ENCODE data around the gene CEACAM19.

CEACAM19 gene

DNA sequence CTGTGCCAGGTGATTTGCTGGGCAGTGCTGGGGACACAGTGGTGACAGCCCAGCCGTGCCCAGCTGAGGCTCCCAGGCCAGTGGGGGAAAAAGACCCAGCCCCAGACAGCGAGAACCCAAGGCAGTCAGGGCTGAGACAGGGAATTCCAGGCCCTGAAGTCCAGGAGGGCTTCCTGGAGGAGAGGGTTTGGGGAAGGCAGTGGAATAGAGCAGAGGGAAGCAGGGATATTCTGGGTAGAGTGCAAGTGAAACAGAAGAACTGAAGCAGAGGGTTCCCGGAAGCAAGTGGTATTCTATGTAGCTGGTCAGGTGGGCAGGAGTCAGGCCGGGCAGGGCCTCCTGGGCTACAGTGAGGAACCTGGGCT, 26.4 kb downstream of the CEACAM19 start:
- Histone ChIP-seq H2AFZ (ENCODE audit: low read depth, low read length, severe bottlenecking) (no peak overlapping the region), H3K4me2 (ENCODE audit: low read depth, low read length, poor library complexity, severe bottlenecking) (no peak overlapping the region), H3K4me3 (ENCODE audit: insufficient read depth, low read length, poor library complexity, severe bottlenecking) (no peak overlapping the region), H3K36me3 (ENCODE audit: low read length) (no peaks in the 10 kb centered on the region), H3F3A (ENCODE audit: insufficient read depth) (no peaks in the 10 kb centered on the region), H3K27ac (ENCODE audit: low read depth, low read length) (no peak overlapping the region), H3K9ac (ENCODE audit: low read length) (no peak overlapping the region), H3K79me2 (ENCODE audit: insufficient read depth, low read length) (no peaks in the 10 kb centered on the region), H4K20me1 (ENCODE audit: low read depth, low read length) (no peaks in the 10 kb centered on the region), H3K27me3 (ENCODE audit: low read length) (no peaks in the 10 kb centered on the region), H3K9me2 (replicated peaks; ENCODE audit: insufficient read depth, low read length) (no peaks in the 10 kb centered on the region), H3K9me3 (ENCODE audit: insufficient read depth, low read length) (no peaks in the 10 kb centered on the region)
- TF ChIP-seq, protein P1, sequence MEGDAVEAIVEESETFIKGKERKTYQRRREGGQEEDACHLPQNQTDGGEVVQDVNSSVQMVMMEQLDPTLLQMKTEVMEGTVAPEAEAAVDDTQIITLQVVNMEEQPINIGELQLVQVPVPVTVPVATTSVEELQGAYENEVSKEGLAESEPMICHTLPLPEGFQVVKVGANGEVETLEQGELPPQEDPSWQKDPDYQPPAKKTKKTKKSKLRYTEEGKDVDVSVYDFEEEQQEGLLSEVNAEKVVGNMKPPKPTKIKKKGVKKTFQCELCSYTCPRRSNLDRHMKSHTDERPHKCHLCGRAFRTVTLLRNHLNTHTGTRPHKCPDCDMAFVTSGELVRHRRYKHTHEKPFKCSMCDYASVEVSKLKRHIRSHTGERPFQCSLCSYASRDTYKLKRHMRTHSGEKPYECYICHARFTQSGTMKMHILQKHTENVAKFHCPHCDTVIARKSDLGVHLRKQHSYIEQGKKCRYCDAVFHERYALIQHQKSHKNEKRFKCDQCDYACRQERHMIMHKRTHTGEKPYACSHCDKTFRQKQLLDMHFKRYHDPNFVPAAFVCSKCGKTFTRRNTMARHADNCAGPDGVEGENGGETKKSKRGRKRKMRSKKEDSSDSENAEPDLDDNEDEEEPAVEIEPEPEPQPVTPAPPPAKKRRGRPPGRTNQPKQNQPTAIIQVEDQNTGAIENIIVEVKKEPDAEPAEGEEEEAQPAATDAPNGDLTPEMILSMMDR (IDR thresholded peaks at IDR 0.05; ENCODE audit: insufficient read depth, low read length, poor library complexity, severe bottlenecking), result no peak
- TF ChIP-seq EZH2phosphoT487 (conservative IDR thresholded peaks at IDR 0.05; ENCODE audit: low read length), result no peak

DNA sequence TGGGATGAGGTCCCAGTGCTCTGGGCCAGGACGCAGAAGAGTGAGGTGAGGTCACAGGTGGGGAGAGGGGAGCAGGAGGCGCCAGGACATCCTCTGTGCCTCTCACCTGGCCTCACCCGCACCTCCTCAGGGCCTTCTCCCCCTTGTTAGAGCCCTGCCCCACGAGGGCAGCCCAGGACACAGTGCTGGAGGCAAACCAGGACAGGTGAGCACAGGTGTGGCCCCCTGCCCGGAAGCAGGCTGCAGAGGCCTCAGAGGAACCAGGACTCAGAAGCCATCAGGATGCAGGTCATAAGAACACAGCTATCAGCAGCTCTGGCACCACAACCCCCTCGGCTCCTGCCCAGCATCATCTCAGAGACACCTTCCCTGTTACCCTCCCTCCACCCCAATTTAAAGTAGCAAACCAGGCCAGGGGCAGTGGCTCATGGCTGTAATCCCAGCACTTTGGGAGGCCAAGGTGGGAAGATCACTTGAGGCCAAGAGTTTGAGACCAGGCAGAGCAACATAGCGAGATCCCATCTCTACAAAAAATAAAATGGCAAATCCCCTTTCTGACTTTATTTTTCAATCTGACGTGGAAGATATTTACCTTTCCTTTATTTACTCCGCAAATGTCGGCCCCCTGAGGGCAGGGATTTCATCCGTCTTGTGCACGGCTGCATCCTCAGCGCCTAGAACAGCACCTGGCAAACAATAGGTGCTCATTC, 27.4 kb downstream of the CEACAM19 start, which contains the start of gene CEACAM16:
Gene CEACAM16 (plus strand): TSS at position 660 of the 710 bp plus-strand sequence. CDS start 2,306 bp downstream, outside the sequence.
- H3K36me3 ChIP-seq (ENCODE audit: low read length), result no peaks in the 10 kb centered on the region
- no peak within 1 kb of the TSS for H3K4me2 ChIP-seq (ENCODE audit: low read depth, low read length, poor library complexity, severe bottlenecking)
- no peak within 1 kb of the TSS for H3K27ac ChIP-seq (ENCODE audit: low read depth, low read length)
- H3K79me2 ChIP-seq (ENCODE audit: insufficient read depth, low read length), result no peaks in the 10 kb centered on the region
- H3K27me3 ChIP-seq (ENCODE audit: low read length), result no peaks in the 10 kb centered on the region
- H3K9me3 ChIP-seq (ENCODE audit: insufficient read depth, low read length), result no peaks in the 10 kb centered on the region
- no peaks in the 10 kb centered on the region for H4K20me1 ChIP-seq (ENCODE audit: low read depth, low read length)
- TF ChIP-seq, protein P1 (IDR thresholded peaks at IDR 0.05; ENCODE audit: insufficient read depth, low read length, poor library complexity, severe bottlenecking), result no peak
- no peak for TF ChIP-seq EZH2phosphoT487 (conservative IDR thresholded peaks at IDR 0.05; ENCODE audit: low read length)
- no peak within 1 kb of the TSS for H3K9ac ChIP-seq (ENCODE audit: low read length)
- no peaks in the 10 kb centered on the region for H3F3A ChIP-seq (ENCODE audit: insufficient read depth)
- no peak within 1 kb of the TSS for H2AFZ ChIP-seq (ENCODE audit: low read depth, low read length, severe bottlenecking)
- no peak within 1 kb of the TSS for H3K4me3 ChIP-seq (ENCODE audit: insufficient read depth, low read length, poor library complexity, severe bottlenecking)
- no peaks in the 10 kb centered on the region for H3K9me2 ChIP-seq (replicated peaks; ENCODE audit: insufficient read depth, low read length)

DNA sequence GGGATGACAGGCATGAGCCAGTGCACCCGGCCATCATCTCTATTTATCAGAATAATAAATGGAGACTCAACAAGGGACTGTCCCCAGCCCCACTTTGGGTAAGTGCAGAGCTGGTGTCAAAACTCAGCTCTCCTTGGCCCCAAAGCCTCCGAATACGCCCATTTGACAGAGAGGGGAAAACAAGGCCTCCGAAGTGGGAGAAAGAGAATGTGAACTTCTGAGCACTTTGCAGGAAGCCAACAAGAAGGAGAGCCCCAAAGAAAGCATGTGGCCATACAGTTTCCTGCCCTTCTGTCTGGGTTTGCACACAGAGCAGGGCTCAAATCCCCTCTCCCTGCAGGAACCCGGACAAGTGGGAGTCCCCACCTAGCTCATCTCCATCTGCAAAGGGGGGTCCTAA, 29.3 kb downstream of the CEACAM19 start:
- no peaks in the 10 kb centered on the region for H3K79me2 ChIP-seq (ENCODE audit: insufficient read depth, low read length)
- TF ChIP-seq, protein P1 (IDR thresholded peaks at IDR 0.05; ENCODE audit: insufficient read depth, low read length, poor library complexity, severe bottlenecking), result no peak
- no peak overlapping the region for H3K27ac ChIP-seq (ENCODE audit: low read depth, low read length)
- no peak overlapping the region for H3K4me3 ChIP-seq (ENCODE audit: insufficient read depth, low read length, poor library complexity, severe bottlenecking)
- no peaks in the 10 kb centered on the region for H3K9me3 ChIP-seq (ENCODE audit: insufficient read depth, low read length)
- H4K20me1 ChIP-seq (ENCODE audit: low read depth, low read length), result no peaks in the 10 kb centered on the region
- H3K9me2 ChIP-seq (replicated peaks; ENCODE audit: insufficient read depth, low read length), result no peaks in the 10 kb centered on the region
- no peaks in the 10 kb centered on the region for H3F3A ChIP-seq (ENCODE audit: insufficient read depth)
- H3K27me3 ChIP-seq (ENCODE audit: low read length), result no peaks in the 10 kb centered on the region
- H2AFZ ChIP-seq (ENCODE audit: low read depth, low read length, severe bottlenecking), result no peak overlapping the region
- no peaks in the 10 kb centered on the region for H3K36me3 ChIP-seq (ENCODE audit: low read length)
- no peak overlapping the region for H3K9ac ChIP-seq (ENCODE audit: low read length)
- no peak overlapping the region for H3K4me2 ChIP-seq (ENCODE audit: low read depth, low read length, poor library complexity, severe bottlenecking)
